HG03571 (cell line): ENCODE measurements around the gene MSH3.
"Not testable (repeated sequence)": the region's sequence is repeated elsewhere in the genome, so short reads cannot be mapped to it uniquely, and the experiment has no call there.

Source experiments
- ATAC-seq: cut with Tn5 transposase; IDR thresholded peaks from one replicate; pipeline ENCODE4 v1.9.1; 2021; ENCODE audit not compliant: unreplicated experiment

Gene MSH3

GRCh38 chr5:80789319-80790016 is 135.0 kb downstream of the MSH3 start:
- ATAC-seq, result not testable (repeated sequence)

GRCh38 chr5:80790698-80791097 is 136.2 kb downstream of the MSH3 start:
- no peak for ATAC-seq

- no peak for ATAC-seq
Measured at GRCh38 chr5:80793354-80793753, 138.9 kb downstream of the MSH3 start.

- no peak for ATAC-seq
Measured at GRCh38 chr5:80796846-80797245, 142.4 kb downstream of the MSH3 start.

- ATAC-seq, result no peak
Measured at GRCh38 chr5:80797428-80798024, 143.1 kb downstream of the MSH3 start.

- no peak for ATAC-seq
Measured at GRCh38 chr5:80798166-80798565, 143.7 kb downstream of the MSH3 start.

- no peak for ATAC-seq
Measured at GRCh38 chr5:80798633-80799032, 144.2 kb downstream of the MSH3 start.

- no peak for ATAC-seq
Measured at GRCh38 chr5:80799041-80799440, 144.6 kb downstream of the MSH3 start.

GRCh38 chr5:80799573-80799972 is 145.1 kb downstream of the MSH3 start:
- ATAC-seq, result no peak

GRCh38 chr5:80804332-80804731 is 149.9 kb downstream of the MSH3 start:
- no peak for ATAC-seq

- no peak for ATAC-seq
Measured at GRCh38 chr5:80805038-80805437, 150.6 kb downstream of the MSH3 start.

GRCh38 chr5:80806929-80807328 is 152.5 kb downstream of the MSH3 start:
- no peak for ATAC-seq

- no peak for ATAC-seq
Measured at GRCh38 chr5:80809451-80809850, 155.0 kb downstream of the MSH3 start.

GRCh38 chr5:80810425-80810824 is 156.0 kb downstream of the MSH3 start:
- no peak for ATAC-seq

- no peak for ATAC-seq
Measured at GRCh38 chr5:80816590-80816989, 162.1 kb downstream of the MSH3 start.

- ATAC-seq, result no peak
Measured at GRCh38 chr5:80820685-80821084, 166.2 kb downstream of the MSH3 start.

GRCh38 chr5:80822640-80823039 is 168.2 kb downstream of the MSH3 start:
- no peak for ATAC-seq

GRCh38 chr5:80824159-80824558 is 169.7 kb downstream of the MSH3 start:
- not testable (repeated sequence) for ATAC-seq

GRCh38 chr5:80825786-80826460 is 171.5 kb downstream of the MSH3 start:
- ATAC-seq, result no peak

- no peak for ATAC-seq
Measured at GRCh38 chr5:80834710-80835109, 180.3 kb downstream of the MSH3 start.

GRCh38 chr5:80835128-80835527 is 180.7 kb downstream of the MSH3 start:
- ATAC-seq, result no peak

- peak; percentile 82 for ATAC-seq
Measured at GRCh38 chr5:80837679-80838078, 183.2 kb downstream of the MSH3 start.
